NCI-H2081 (cell line): ENCODE measurements around the gene EHHADH.

Experiments
- DNase-seq, 2 experiments: peaks; one replicate each; lab custom pipeline; 2025; lab: John Stamatoyannopoulos, UW

EHHADH gene

GRCh38 chr3:185145511-185145910 lies 108.3 kb downstream of the EHHADH start:
- DNase-seq, result no peak

DNA sequence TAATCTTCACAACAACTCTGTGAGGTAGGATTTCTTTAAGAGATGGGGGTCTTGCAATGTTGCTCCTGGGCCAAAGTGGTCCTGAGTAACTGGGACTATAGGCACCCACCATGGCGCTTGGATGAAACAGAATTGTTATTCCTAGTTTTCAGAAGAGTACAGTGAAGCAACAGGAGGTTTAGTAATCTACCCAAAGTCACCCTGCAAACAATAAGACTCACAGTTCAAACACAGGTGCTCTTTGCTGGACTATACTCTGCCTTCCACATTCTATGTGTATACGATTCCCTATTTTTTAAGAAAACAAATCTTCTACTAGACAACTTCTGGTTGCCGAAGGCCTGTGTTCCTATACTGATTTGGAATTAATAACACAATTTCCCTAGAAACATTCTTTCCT lies 109.1 kb downstream of the EHHADH start:
- DNase-seq, result no peak
